Kidney (tissue), 14 donors: ENCODE results near the gene GRB10. TPM values are rescaled to one million over a fixed set of nuclear protein-coding genes. Genes with fewer than 3 reads are reported as not detected.

Experiments used
- DNase-seq, 5 donors: peaks; one replicate each; pipeline ENCODE4 v3.0.0-alpha.2; 2013 to 2020
- FAIRE-seq: peaks from 2 replicates; lab custom pipeline; 2012; peaks lifted over from hg19 to GRCh38; lab: Jason Lieb, UNC
- H3K27ac ChIP-seq, 2 donors: one replicate each; pipeline ENCODE4 v1.7.0; 2013; ENCODE audit warnings: low read depth in 2 of 2, low read length in 2 of 2, inconsistent platforms in 1 of 2
- H3K27me3 ChIP-seq: one replicate; pipeline ENCODE4 v1.7.1; 2013; ENCODE audit warnings: low read length, inconsistent platforms; ENCODE audit not compliant: control insufficient read depth, insufficient read depth
- H3K36me3 ChIP-seq, 3 donors: one replicate each; pipeline versions ENCODE4 v1.7.0 to v1.7.1; 2013; ENCODE audit warnings: low read length in 3 of 3, control low read depth in 1 of 3, inconsistent platforms in 1 of 3; ENCODE audit not compliant: insufficient read depth in 3 of 3, control insufficient read depth in 2 of 3
- H3K4me1 ChIP-seq, 3 donors: one replicate each; pipeline versions ENCODE4 v1.7.0 to v1.7.1; 2013; ENCODE audit warnings: low read length in 3 of 3, inconsistent platforms in 1 of 3, low read depth in 1 of 3; ENCODE audit not compliant: control insufficient read depth in 2 of 3, insufficient read depth in 2 of 3
- H3K4me3 ChIP-seq, 3 donors: one replicate each; pipeline versions ENCODE4 v1.7.0 to v1.8.1; 2013; ENCODE audit warnings: low read length in 3 of 3, control low read depth in 1 of 3, inconsistent platforms in 1 of 3
- H3K9ac ChIP-seq, 3 donors: one replicate each; pipeline versions ENCODE4 v1.7.0 to v1.7.1; 2013; ENCODE audit warnings: low read length in 3 of 3, control low read depth in 1 of 3, inconsistent platforms in 1 of 3
- H3K9me3 ChIP-seq, 3 donors: one replicate each; pipeline versions ENCODE4 v1.7.0 to v1.7.1; 2013; ENCODE audit warnings: low read length in 3 of 3, control low read depth in 1 of 3, inconsistent platforms in 1 of 3; ENCODE audit not compliant: control insufficient read depth in 2 of 3, insufficient read depth in 1 of 3
- CTCF ChIP-seq: IDR thresholded peaks from 3 replicates; pipeline ENCODE4 v1.5.1; 2012; ENCODE audit warnings: mild to moderate bottlenecking, moderate library complexity, borderline replicate concordance; ENCODE audit not compliant: insufficient read depth; ENCODE audit errors: extremely low read depth
- intact Hi-C: fragments of 100-400 bp; cut with DNase I; formaldehyde crosslinking; loops from one replicate; pipeline ENCODE4 v1.11.1; 2022
- polyA plus RNA-seq: library from polyadenylated mRNA; stranded (reverse); fragments of 350-450 nt; fragmentation: Illumina TruSeq; extraction: RNeasy Lipid Tissue Mini Kit (QIAGEN cat#74804); gene quantifications from one replicate; pipeline ENCODE4 v1.2.3, GENCODE V29; 2014; ENCODE audit warnings: low read depth, low replicate concordance; ENCODE audit not compliant: insufficient read depth
- total RNA-seq: library from RNA; stranded (reverse); fragmentation: NEBNext Ultra II Directional; extraction: Animal tissue kit (Norgen Biotek cat#: 25700); gene quantifications from one replicate; pipeline ENCODE4 v1.2.1, GENCODE V29; 2021
- donor health status: control.
- donor health status: control.
- donor health status: control.
- donor health status: control.
- donor health status: control.
- donor health status: DM: yes; HTN: yes; CAD: no.
- donor health status: Normal renal cell carcinoma (clear cell type).

Gene GRB10
- total and polyA plus RNA-seq, 2 donors from 2014 or later, result 32.3 to 57.8 TPM

GRCh38 chr7:50724526-50725520, 57.9 kb downstream of the GRB10 start:
- no peaks in the 10 kb centered on the region for H3K27me3 ChIP-seq
- no peak overlapping the region for H3K27ac ChIP-seq
- TF ChIP-seq CTCF, result no peak
- H3K4me3 ChIP-seq, result no peak overlapping the region
- H3K4me1 ChIP-seq, result peaks cover 0 to 13% (median 4%) of the 10 kb centered on the region in 3 donors
- no peak overlapping the region for H3K9ac ChIP-seq
- DNase-seq (no peak), FAIRE-seq (no peak)
- no peaks in the 10 kb centered on the region for H3K9me3 ChIP-seq
- H3K36me3 ChIP-seq, result peaks cover 0 to 6% (median 0%) of the 10 kb centered on the region in 3 donors
- intact Hi-C loops, result no loop called here

- DNase-seq (no peak), FAIRE-seq (no peak)
- TF ChIP-seq CTCF, result no peak
- Histone ChIP-seq H3K36me3 (peaks cover 0 to 6% (median 0%) of the 10 kb centered on the region in 3 donors), H3K4me3 (no peak overlapping the region), H3K9me3 (no peaks in the 10 kb centered on the region), H3K27ac (no peak overlapping the region), H3K27me3 (no peaks in the 10 kb centered on the region), H3K4me1 (peaks cover 0 to 14% (median 4%) of the 10 kb centered on the region in 3 donors), H3K9ac (no peak overlapping the region)
- intact Hi-C loops, result no loop called here
These were observed 58.8 kb downstream of the GRB10 start for GRCh38 chr7:50723888-50724287.

- Histone ChIP-seq H3K9ac (no peak overlapping the region), H3K4me1 (peaks cover 0 to 15% (median 4%) of the 10 kb centered on the region in 3 donors), H3K9me3 (no peaks in the 10 kb centered on the region), H3K36me3 (peaks cover 0 to 6% (median 0%) of the 10 kb centered on the region in 3 donors), H3K4me3 (no peak overlapping the region), H3K27ac (no peak overlapping the region), H3K27me3 (no peaks in the 10 kb centered on the region)
- intact Hi-C loops, result no loop called here
- DNase-seq, result no peak
- FAIRE-seq, result no peak
- TF ChIP-seq CTCF, result no peak
These were observed 59.5 kb downstream of the GRB10 start for GRCh38 chr7:50723173-50723572.
